DND-41 (cell line): Measurements from ENCODE around the gene TMEM117.

Experiments used
- CTCF ChIP-seq: IDR thresholded peaks from 2 replicates; pipeline ENCODE4 v1.5.1; 2012; ENCODE audit warnings: borderline replicate concordance, low read length, moderate library complexity, mild to moderate bottlenecking; ENCODE audit not compliant: poor library complexity, severe bottlenecking; ENCODE audit errors: extremely low read depth
- EZH2 ChIP-seq: IDR thresholded peaks from 3 replicates; pipeline ENCODE4 v1.6.1; 2012; ENCODE audit warnings: borderline replicate concordance, low read depth, mild to moderate bottlenecking, moderate library complexity, low read length, inconsistent platforms; ENCODE audit not compliant: severe bottlenecking

GRCh38 chr12:44021471-44021971, 185.6 kb downstream of the TMEM117 start:
- no peak for TF ChIP-seq CTCF
- no peak for TF ChIP-seq EZH2
